IPS-NIHi7 (cell line): Measurements from ENCODE around the gene CD81.
A peak's percentile ranks its signal among the peaks of the same experiment; 100 is the strongest.

Source experiments
- DNase-seq: peaks from one replicate; pipeline ENCODE4 v3.0.0; 2012; ENCODE audit warnings: mixed read lengths; ENCODE audit errors: extremely low spot score

The CD81 gene

GRCh38 chr11:2375964-2376551, 1.1 kb upstream of the CD81 start:
- DNase-seq, result no peak

DNA sequence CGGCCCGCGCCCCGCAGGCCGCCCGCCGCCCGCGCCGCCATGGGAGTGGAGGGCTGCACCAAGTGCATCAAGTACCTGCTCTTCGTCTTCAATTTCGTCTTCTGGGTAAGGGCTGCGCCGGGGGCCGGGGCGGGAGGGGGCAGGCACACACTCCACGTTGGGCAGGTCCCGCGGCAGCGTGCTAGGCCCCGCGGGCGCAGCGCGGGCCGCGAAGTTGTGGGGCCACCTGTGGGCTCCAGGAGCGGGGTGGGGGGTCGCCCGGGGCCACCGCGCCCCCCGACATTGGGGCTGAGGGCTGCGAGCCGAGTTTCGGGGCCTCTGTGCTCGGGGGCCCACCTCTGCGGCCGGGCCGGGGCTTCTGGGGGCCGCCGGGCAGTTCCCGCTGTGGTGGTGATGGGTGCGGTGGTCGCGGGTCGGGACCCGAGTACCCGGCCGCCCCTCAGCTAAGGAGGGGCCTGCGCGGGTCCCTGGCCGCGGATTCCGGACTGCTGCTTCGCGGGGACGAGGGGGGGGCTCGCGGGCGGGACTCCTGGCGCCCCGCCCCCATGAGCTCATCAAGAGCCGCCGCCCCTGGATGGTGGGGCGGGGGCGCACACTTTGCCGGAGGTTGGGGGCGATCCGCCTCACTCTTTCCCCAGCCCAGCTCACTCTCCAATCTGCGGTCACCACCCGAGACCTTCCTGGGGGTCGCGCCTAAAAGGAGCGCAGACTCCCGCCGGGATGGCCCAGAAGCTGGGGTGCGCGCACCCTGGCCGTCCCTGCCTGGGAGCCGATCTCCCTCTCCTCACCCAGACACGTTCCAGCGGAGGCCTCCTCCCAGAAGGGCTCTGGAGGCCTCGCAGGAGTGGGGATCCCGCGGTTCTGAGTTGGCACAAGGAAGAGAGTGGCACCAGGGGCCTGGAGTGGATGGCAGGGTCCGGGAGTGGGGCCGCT, 667 bp downstream of the CD81 start:
- DNase-seq, result peak; percentile 85

- DNase-seq, result no peak
Observed at GRCh38 chr11:2378527-2379210, 1.6 kb downstream of the CD81 start.

GRCh38 chr11:2379466-2380174, 2.5 kb downstream of the CD81 start:
- DNase-seq, result no peak

GRCh38 chr11:2380396-2380795, 3.3 kb downstream of the CD81 start:
- no peak for DNase-seq

DNA sequence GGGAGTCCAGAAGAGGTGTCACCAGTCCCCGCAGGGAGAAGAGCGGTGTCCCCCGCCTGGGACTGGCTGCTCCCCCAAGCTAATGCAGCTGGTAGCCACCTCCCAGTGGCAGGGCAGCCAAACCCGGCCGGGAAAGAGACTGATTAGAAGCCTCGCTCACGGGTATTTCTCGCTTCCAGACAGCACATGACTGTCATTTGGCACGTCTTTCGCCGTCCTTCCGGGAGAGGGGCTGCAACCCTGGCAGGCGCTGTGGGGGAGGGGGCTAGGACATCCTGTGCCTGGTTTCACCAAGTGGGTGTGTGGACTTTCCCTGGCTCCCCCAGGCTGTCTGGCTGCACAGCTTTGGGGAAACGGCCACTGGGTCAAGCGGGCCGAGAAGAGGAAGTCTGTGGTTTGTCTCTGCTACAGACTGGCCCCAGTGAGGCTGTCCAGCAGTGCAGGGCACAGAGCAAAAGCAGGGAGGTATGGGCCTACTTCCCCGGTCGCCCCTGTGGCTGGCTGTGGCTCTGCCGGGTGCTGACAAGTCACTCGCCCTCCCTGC, 3.8 kb downstream of the CD81 start:
- no peak for DNase-seq

- DNase-seq, result no peak
Observed at GRCh38 chr11:2381494-2382128, 4.5 kb downstream of the CD81 start.

DNA sequence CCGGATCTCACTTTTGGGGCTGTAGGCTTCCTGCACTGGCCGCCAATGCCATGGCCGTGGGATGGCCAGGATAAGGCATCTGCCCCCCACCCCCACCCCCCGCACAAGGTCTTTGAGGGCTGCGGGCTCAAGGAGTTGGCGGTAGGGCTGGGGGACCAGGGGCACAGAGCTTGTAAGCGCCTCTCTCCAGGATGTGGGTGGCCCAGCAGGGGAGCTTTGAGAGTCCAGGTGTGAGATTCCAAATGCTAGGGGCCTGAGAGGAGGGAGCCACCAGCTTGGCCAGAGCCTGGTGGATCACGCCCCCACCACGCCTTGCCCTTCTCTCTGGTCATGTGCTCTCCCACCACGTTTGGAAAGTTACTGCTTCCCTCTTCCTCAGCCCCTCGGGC, 5.0 kb downstream of the CD81 start:
- no peak for DNase-seq

DNA sequence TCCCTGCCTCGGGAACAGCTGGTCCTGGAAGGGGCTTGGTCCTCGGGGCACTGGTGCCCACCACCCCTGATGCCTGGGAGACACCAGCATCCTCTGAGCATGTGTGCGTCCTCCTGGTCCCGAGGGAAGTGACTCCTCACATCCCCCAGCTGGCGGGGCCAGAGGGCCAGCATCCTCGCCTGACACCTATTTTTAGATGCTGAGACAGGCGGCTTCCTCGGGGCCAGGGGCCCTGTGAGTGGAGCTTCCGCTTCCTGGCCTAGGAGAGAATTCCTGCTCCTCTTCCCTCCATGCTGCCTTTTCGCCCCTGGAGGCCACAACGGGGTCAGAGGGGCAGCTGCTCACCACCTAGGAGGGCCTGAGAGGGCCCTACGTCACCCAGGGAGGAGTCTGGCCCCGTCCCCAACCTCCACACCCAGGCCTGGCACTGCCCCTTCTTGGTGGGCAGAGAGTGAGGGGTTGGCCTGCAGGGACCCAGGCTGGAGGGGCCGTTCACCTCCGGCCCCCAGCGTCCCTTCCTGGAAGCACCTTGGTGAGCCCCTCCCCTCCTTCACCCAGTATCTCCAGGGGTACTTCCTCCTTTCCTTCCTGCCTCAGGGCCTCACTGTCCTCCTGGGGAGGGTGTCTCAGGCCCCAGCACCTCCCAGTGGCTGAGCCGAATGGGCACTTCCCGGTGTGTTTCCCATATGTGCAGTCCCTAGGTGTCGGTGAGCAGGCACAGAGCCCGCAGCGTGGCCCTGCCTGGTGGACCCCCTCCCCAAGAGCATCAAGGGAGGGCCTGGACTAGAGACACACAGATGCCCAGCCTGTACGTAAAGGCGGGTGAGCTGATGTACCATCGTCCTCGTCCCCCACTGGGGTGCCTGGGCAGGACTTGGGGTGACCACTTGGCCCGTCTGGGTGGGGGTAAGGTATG, 6.1 kb downstream of the CD81 start:
- DNase-seq, result no peak

DNA sequence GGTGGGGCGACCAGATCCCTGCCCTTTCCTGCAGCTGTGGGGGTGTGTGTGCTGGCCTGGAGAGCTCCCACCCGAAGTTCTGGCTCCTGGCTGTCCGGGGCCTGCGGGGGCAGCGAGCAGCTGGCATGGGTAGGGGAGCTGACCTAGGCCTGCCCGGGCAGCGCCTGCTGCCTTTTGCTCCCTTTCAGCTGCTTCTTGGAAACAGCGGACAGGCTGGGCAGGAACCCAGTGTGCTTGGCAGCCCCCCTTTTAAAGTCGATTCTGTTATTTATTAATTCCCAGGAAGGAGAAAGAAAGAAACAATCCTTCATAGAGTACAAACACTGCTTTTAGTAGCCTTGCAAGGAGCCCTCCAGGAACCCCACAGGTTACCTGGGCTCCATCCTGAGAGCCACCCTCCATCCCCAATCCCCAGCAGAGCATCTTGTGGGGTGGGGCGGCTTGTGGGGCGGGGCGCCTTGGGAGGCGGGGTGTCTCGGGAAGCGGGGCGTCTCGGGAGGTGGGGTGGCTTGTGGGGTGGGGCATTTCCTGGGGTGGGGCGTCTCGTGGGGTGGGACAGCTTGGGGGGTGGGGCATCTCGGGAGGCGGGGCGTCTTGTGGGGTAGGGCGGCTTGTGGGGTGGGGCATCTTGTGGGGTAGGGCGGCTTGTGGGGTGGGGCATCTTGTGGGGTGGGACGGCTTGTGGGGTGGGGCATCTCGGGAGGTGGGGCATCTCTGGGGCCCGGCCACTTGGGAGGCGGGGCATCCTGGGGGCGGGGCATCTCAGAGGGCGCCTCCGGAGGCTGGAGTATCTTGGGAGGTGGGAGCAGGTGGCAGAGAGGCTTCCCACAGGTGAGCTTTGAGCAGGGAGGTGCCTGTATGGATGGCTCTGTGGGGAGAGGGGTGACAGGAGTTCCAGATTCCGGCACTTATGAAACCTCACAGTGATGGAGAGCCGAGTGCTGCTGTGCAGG, 7.0 kb downstream of the CD81 start:
- peak; percentile 68 for DNase-seq

DNA sequence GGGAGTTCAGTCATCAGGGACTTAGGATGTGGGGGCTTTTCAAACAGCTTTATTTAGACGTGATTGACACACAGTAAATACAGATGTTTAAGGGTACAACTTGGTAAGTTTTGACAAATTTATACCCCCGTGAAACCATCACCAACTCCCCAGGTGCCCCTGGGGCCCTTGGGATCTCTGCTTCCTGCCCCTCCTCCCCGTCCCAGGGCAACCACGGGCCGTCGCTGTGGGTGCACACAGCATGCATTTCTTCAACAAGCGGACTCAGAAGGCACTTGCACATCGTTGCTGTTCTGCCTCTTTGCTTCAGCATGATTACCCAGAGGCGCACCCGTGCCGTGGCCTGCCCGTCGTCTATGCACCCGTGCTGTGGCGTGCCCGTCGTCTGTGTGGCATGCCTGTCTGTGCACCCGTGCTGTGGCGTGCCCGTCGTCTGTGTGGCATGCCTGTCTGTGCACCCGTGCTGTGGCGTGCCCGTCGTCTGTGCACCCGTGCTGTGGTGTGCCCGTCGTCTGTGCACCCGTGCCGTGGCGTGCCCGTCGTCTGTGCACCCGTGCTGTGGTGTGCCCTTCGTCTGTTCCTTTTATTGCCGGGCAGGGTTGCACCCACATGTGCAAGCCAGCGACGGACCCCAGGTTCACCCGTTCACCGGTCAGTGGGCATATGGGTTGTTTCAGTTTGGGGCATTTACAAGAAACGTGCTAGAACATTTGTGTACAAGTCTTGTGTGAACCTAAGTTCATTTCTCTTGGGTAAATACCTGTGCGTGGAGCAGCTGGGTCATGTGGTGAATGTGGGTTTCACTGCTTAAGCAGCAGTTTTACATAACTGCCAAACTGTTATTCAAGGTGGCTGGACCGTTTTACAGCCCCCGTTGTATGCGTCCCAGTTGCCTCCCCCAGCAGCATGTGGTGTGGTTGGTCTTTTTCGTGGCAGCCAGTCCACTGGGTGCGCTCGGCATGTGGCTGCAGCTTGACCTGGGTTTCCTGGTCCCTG, 8.3 kb downstream of the CD81 start:
- no peak for DNase-seq

DNA sequence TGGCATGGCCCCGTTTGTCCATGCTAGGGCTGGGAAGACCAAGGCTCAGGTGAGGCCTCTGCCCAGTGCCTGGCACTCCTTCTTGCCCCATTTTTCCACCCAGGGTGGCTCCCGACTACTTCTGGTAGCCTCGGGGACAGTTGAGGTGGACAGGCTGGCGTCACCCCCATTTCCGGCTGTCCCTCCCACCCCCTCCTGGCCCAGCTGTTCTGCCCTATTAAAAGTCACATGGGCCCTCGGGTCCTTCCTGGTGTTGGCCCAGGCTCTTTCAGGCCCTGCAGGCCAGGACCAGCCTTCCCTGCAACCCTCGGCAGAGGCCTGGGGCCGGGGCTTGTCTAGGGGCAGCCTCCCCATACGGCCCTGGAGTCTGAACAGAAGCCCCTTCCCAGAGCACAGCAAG, 9.5 kb downstream of the CD81 start:
- DNase-seq, result no peak

DNA sequence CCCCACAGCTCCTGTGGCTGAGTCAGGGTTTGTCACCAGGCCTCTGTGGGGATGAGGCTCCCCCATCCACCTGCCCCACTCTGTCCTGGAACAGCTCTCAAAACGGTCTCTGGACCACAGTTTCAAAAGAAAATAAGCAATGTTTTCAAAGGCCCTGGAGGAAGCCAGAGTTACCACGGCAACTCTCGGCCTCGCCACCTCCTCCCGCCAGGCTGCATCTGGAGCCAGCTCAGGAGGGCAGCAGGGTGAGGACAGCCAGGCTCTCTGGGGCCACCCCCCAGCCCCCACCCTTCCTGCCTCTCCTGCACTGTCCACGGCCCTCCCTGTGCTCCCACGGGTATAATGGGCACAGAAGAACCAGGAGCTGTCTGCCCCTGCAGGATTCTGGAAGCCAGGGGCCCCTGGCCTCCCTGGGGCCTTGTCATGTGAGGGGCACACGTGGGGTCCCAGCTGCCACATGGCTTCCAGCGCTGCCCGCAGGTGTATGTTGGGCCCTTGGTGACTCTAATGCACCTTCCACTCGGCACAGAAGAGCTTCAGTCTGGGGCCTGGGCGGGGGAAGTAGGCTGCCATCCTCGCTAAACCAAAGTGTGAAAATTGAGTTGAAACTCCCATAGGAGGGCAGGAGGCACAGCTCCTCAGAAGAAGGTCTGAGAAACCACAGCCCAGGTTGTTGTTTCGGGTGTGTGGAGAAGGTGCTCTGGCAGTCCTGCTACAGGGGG, 10.3 kb downstream of the CD81 start:
- no peak for DNase-seq

DNA sequence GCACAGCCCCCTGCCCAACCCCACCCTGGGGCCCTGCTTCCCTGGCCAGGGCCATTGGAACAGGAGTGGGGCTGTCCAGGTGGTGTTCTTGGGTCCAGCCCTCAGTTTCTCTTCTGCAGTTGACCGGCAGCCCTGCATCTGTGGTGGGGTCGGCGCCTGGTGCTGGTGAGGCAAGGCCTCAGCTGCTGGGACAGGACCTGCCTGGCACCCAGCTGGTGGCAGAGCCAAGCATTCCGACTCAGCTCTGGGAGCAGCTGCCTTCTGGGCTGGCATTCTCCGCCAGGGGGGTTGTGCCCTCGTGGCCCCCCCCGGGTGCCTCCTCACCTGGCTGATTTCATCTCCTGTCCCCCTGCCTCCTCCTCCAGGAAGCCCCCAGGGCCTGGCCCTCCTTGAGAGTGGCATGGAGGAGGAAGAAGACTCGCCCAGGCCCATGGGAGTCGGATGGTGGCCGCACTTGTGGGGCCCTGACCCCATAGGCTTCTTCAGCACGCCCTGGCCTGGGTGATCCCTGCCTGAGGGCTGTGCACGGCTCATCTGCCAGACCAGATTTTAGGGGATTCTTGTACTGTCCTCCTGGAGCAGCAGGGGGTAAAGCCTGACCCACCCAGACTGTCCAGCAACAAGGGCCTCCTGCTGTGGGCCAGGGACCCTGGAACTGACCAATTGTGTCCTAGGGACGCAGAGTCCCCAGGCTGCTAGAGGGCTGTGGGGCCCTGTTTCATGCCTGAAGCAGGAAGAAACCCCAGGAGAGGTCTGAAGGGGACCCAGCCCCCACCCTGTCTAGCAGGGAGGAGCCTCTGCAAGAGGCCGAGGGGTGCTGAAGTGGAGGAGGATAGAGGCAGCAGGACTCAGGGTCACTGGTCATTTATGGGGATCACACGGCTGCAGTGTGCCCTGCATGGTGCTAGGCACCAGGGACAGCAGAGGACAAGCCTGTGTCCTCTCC, 11.6 kb downstream of the CD81 start:
- no peak for DNase-seq

DNA sequence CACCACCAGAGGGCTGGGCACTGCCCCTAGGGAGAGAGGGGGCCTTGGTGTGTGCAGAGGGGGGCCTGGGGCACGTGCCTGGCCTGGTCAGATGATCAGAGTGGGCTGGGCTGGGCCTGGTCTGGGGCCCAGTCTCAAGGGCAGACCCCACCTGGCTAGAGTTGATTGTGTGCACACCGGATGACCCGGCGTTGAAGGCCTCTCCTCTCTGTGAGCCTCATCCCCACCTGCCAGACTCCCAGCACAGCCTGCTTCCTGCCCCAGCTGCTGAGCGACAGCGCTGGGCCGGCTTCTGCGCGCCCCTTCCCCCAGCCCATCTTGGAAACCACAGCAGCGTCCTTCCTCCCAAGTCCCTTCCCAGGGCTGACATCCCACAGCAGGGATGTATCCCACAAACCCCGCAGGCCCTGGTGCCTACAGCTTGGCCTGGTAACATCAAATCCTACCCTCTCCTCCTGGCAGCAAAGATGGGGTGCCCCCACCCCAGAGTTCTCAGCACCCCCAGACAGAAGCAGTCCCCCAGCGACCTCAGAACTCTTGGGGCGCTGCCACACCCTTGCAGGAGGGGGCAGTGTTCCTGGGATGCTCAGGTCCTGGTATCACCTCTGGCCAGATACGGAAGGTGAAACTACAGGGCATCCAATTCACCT, 12.4 kb downstream of the CD81 start:
- DNase-seq, result no peak
